Natural killer cell (primary cell): Measurements from ENCODE around the gene CLEC5A. TPM values are rescaled to one million over a fixed set of nuclear protein-coding genes. Genes with fewer than 3 reads are reported as not detected.

Source experiments
- ATAC-seq, 3 donors: fragments of 150-1000 bp in 2 of 3; fragments of 200-7000 bp in 1 of 3; cut with Tn5 transposase; 1 replicate in 1 of 3; 2 replicates in 2 of 3; pipeline ENCODE4 v1.10.0; 2021; ENCODE audit warnings: mild to moderate bottlenecking in 2 of 3, moderate library complexity in 2 of 3
- DNase-seq, 2 donors: peaks; one replicate each; pipeline versions ENCODE4 v3.0.0 to v3.0.0-alpha.2; 2013 to 2021; ENCODE audit warnings: mixed read lengths in 1 of 2
- H3K27ac ChIP-seq: one replicate; pipeline ENCODE4 v1.5.1; 2013; ENCODE audit warnings: mild to moderate bottlenecking, low read length
- H3K27me3 ChIP-seq: one replicate; pipeline ENCODE4 v1.6.1; 2013; ENCODE audit warnings: low read length; ENCODE audit not compliant: control insufficient read depth, insufficient read depth
- H3K36me3 ChIP-seq: one replicate; pipeline ENCODE4 v1.6.1; 2013; ENCODE audit warnings: low read length; ENCODE audit not compliant: control insufficient read depth, insufficient read depth
- H3K4me1 ChIP-seq: one replicate; pipeline ENCODE4 v1.6.1; 2013; ENCODE audit warnings: low read length; ENCODE audit not compliant: control insufficient read depth, insufficient read depth
- H3K4me3 ChIP-seq: one replicate; pipeline ENCODE4 v1.5.1; 2013; ENCODE audit warnings: low read length
- H3K9me3 ChIP-seq: one replicate; pipeline ENCODE4 v1.6.1; 2013; ENCODE audit warnings: low read length; ENCODE audit not compliant: control insufficient read depth, insufficient read depth
- H3K27ac Mint-ChIP-seq, 2 donors: one replicate each; pipeline ENCODE4 v1.8.0; 2022; ENCODE audit warnings: mild to moderate bottlenecking in 2 of 2, mixed read lengths in 2 of 2, moderate library complexity in 1 of 2
- H3K27me3 Mint-ChIP-seq, 2 donors: one replicate each; pipeline ENCODE4 v1.8.0; 2022; ENCODE audit warnings: low read depth in 2 of 2, mixed read lengths in 2 of 2
- H3K36me3 Mint-ChIP-seq: one replicate; pipeline ENCODE4 v1.8.0; 2022; ENCODE audit warnings: mixed read lengths
- H3K4me1 Mint-ChIP-seq, 2 donors: one replicate each; pipeline ENCODE4 v1.8.0; 2022; ENCODE audit warnings: mixed read lengths in 2 of 2
- H3K4me3 Mint-ChIP-seq: one replicate; pipeline ENCODE4 v1.8.0; 2022; ENCODE audit warnings: mild to moderate bottlenecking, moderate library complexity, mixed read lengths
- H3K9me3 Mint-ChIP-seq, 2 donors: one replicate each; pipeline ENCODE4 v1.8.0; 2022; ENCODE audit warnings: mixed read lengths in 2 of 2
- WGBS: methylation state at CpG from one replicate; pipeline ENCODE4 v1.1.7; 2013; ENCODE audit warnings: missing lambda C conversion rate; ENCODE audit not compliant: insufficient coverage; 5-methylcytosine and 5-hydroxymethylcytosine counted together
- intact Hi-C: fragments of 100-400 bp; cut with micrococcal nuclease; formaldehyde crosslinking; loops from one replicate; pipeline ENCODE4 v1.14.2; 2022
- total RNA-seq, 4 donors: library from RNA; stranded (reverse); fragments of 120-200 nt in 1 of 4; gene quantifications; one replicate each; pipeline versions ENCODE4 v1.2.3 to v1.2.4, GENCODE V29; 2013 to 2022
- TF ChIP-seq, protein P1 (sequence below): fragments of 200-600 bp; IDR thresholded peaks from one replicate; pipeline ENCODE4 v1.8.0; 2022; ENCODE audit warnings: antibody characterized with exemption

The CLEC5A gene
- total RNA-seq, 3 donors from 2014 or later (not counting 1 experiment from before 2014, with no cell fraction given) = 0.60 TPM; not detected in 2

DNA sequence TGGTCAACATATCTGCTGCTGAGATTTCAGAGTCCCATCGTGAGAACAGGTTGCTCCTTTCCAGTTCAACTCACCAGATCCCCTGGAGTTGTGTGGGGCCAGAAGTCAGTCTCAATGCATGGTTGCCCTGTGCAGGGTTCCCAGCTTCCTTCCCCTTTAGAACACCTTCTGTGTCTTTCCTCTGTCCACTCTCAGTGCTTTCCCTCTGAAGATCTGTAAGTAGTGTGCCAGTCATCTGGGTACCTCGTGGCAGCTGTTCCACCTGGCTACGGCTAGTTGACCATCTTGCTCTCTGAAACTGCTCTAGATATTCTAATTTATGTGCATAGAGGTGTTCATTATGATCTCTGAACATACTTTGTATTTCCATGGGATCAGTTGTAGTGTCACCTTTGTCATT is 69.4 kb downstream of the CLEC5A start:
- no peaks in the 10 kb centered on the region for H3K9me3 ChIP-seq
- Mint-ChIP-seq H3K4me1 (no peaks in the 10 kb centered on the region), H3K4me3 (no peak overlapping the region), H3K9me3 (peaks cover 0 to 2% of the 10 kb centered on the region in 2 donors), H3K27ac (no peak overlapping the region), H3K36me3 (no peaks in the 10 kb centered on the region), H3K27me3 (peaks cover 0 to 5% of the 10 kb centered on the region in 2 donors)
- ATAC-seq (no peak), DNase-seq (no peak)
- 83% methylated on average over 3 of the region's 3 CpGs for WGBS
- no peak overlapping the region for H3K27ac ChIP-seq
- H3K4me1 ChIP-seq = no peaks in the 10 kb centered on the region
- TF ChIP-seq, protein P1, sequence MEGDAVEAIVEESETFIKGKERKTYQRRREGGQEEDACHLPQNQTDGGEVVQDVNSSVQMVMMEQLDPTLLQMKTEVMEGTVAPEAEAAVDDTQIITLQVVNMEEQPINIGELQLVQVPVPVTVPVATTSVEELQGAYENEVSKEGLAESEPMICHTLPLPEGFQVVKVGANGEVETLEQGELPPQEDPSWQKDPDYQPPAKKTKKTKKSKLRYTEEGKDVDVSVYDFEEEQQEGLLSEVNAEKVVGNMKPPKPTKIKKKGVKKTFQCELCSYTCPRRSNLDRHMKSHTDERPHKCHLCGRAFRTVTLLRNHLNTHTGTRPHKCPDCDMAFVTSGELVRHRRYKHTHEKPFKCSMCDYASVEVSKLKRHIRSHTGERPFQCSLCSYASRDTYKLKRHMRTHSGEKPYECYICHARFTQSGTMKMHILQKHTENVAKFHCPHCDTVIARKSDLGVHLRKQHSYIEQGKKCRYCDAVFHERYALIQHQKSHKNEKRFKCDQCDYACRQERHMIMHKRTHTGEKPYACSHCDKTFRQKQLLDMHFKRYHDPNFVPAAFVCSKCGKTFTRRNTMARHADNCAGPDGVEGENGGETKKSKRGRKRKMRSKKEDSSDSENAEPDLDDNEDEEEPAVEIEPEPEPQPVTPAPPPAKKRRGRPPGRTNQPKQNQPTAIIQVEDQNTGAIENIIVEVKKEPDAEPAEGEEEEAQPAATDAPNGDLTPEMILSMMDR = no peak
- no peak overlapping the region for H3K4me3 ChIP-seq
- H3K27me3 ChIP-seq = no peaks in the 10 kb centered on the region
- no peaks in the 10 kb centered on the region for H3K36me3 ChIP-seq
- intact Hi-C loops = no loop called here

Other genes starting within 250 kb of the CLEC5A start
- gene DENND11, start 244.8 kb downstream of the CLEC5A start, total RNA-seq = 10 to 100 TPM; 28.9 to 57.0 (median 47.6) TPM
- under 1 TPM; 0.16 to 0.68 (median 0.23) TPM for gene WEE2, start 238.6 kb downstream of the CLEC5A start, total RNA-seq
- gene SSBP1, start 208.6 kb downstream of the CLEC5A start, total RNA-seq = 100 to 1,000 TPM in 2 of 3 donors, 10 to 100 TPM in 1; 98.7 to 112 (median 106) TPM
- under 1 TPM in 1 of 3 donors, not detected in 2; 0.79 TPM for gene TAS2R3, start 182.9 kb downstream of the CLEC5A start, total RNA-seq
- under 1 TPM; 0.16 to 0.83 (median 0.59) TPM for gene TAS2R4, start 170.3 kb downstream of the CLEC5A start, total RNA-seq
- 1 to 10 TPM in 2 of 3 donors, under 1 TPM in 1; 0.75 to 1.9 (median 1.3) TPM for gene TAS2R5, start 156.8 kb downstream of the CLEC5A start, total RNA-seq
- gene PRSS37, start 105.5 kb downstream of the CLEC5A start, total RNA-seq = not detected
- gene OR9A4, start 30.6 kb downstream of the CLEC5A start, total RNA-seq = not detected
- gene TAS2R38, start 26.8 kb upstream of the CLEC5A start, total RNA-seq = not detected
- gene MGAM, start 48.9 kb upstream of the CLEC5A start, total RNA-seq = 10 to 100 TPM; 17.3 to 72.5 (median 31.9) TPM
- gene MGAM2, start 164.7 kb upstream of the CLEC5A start, total RNA-seq = 1 to 10 TPM in 2 of 3 donors, under 1 TPM in 1; 0.73 to 1.9 (median 1.1) TPM